Measurements from ENCODE around the gene MCM5.
"Not testable (repeated sequence)": the region's sequence is repeated elsewhere in the genome, so short reads cannot be mapped to it uniquely, and the experiment has no call there.

MCM5 gene

DNA sequence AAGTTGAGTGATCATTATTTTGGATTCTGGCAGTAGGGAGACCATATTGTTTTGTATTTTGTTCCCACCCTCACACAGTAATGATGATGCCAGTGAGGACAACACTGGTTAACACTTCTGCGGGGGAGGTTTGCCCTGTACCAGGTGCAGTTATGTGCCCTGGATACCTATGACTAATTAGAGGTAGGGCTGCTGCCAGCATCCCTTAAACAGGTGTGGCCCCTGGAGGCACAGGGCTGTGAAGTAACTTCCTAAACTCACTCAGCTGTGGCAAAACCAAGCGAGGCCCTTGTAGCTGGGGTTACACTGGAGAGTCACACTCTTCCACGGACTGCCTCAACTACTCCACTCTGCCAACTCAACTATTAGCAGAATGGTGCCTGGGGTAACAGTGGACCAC, 64.5 kb downstream of the MCM5 start:
- Histone ChIP-seq H3K9me3 (ENCODE audit: control insufficient read depth, insufficient read depth, low read depth, low read length) (no peaks in the 10 kb centered on the region), H3K4me1 (ENCODE audit: control insufficient read depth, insufficient read depth, low read length) (peaks cover 7% of the 10 kb centered on the region), H3K27me3 (ENCODE audit: control insufficient read depth, insufficient read depth, low read length) (no peaks in the 10 kb centered on the region), H3K9ac (ENCODE audit: low read length) (no peak overlapping the region), H3K36me3 (ENCODE audit: control insufficient read depth, insufficient read depth, low read length) (no peaks in the 10 kb centered on the region), H3K27ac (ENCODE audit: low read depth, low read length) (no peak overlapping the region), H3K4me3 (ENCODE audit: low read depth, low read length) (no peak overlapping the region)

GRCh38 chr22:35465109-35465701, 65.3 kb downstream of the MCM5 start:
- H3K36me3 ChIP-seq (ENCODE audit: control insufficient read depth, insufficient read depth, low read length), result no peaks in the 10 kb centered on the region

GRCh38 chr22:35467681-35468434, 67.9 kb downstream of the MCM5 start:
- Histone ChIP-seq H3K9ac (ENCODE audit: low read length) (no peak overlapping the region), H3K27ac (ENCODE audit: low read depth, low read length) (no peak overlapping the region), H3K9me3 (ENCODE audit: control insufficient read depth, insufficient read depth, low read depth, low read length) (peaks cover 16% of the 10 kb centered on the region), H3K36me3 (ENCODE audit: control insufficient read depth, insufficient read depth, low read length) (0 out of 2 replicates have a peak, but pooled peaks cover 3% of the 10 kb centered on the region), H3K27me3 (ENCODE audit: control insufficient read depth, insufficient read depth, low read length) (no peaks in the 10 kb centered on the region), H3K4me1 (ENCODE audit: control insufficient read depth, insufficient read depth, low read length) (peaks cover 7% of the 10 kb centered on the region), H3K4me3 (ENCODE audit: low read depth, low read length) (no peak overlapping the region)

More at GRCh38 chr22:35465109-35465701, 65.3 kb downstream of the MCM5 start:
- Histone ChIP-seq H3K4me1 (ENCODE audit: control insufficient read depth, insufficient read depth, low read length) (peaks cover 7% of the 10 kb centered on the region), H3K4me3 (ENCODE audit: low read depth, low read length) (no peak overlapping the region), H3K9me3 (ENCODE audit: control insufficient read depth, insufficient read depth, low read depth, low read length) (no peaks in the 10 kb centered on the region), H3K9ac (ENCODE audit: low read length) (no peak overlapping the region), H3K27ac (ENCODE audit: low read depth, low read length) (no peak overlapping the region), H3K27me3 (ENCODE audit: control insufficient read depth, insufficient read depth, low read length) (no peaks in the 10 kb centered on the region)

DNA sequence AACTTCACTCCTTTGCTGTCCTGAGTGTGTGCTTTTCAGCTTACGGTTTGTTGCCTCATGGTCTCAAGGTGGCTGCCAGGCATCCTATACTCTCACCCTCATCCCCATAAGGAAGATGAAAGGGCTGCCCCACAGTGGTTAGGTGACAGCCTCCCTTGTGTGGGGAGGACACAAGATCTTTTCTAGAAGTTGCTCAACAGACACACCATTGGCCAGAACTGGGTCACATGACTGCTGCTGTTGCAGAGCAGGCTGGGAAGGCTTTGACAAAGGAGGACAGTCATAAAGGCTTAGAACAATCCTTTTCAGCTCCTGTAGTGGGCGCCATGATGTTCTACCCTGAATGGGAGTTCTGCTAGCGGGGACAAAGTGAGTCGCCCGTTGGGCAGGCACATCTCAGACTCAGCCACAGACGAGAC, 71.0 kb downstream of the MCM5 start:
- 0 out of 2 replicates have a peak, but pooled peaks cover 3% of the 10 kb centered on the region for H3K36me3 ChIP-seq (ENCODE audit: control insufficient read depth, insufficient read depth, low read length)
- no peak overlapping the region for H3K9ac ChIP-seq (ENCODE audit: low read length)
- no peak overlapping the region for H3K4me3 ChIP-seq (ENCODE audit: low read depth, low read length)
- H3K9me3 ChIP-seq (ENCODE audit: control insufficient read depth, insufficient read depth, low read depth, low read length), result peaks cover 16% of the 10 kb centered on the region
- peaks cover 7% of the 10 kb centered on the region for H3K4me1 ChIP-seq (ENCODE audit: control insufficient read depth, insufficient read depth, low read length)
- H3K27ac ChIP-seq (ENCODE audit: low read depth, low read length), result no peak overlapping the region
- H3K27me3 ChIP-seq (ENCODE audit: control insufficient read depth, insufficient read depth, low read length), result no peaks in the 10 kb centered on the region

- H3K9me3 ChIP-seq (ENCODE audit: control insufficient read depth, insufficient read depth, low read depth, low read length), result peaks cover 16% of the 10 kb centered on the region
- not testable (repeated sequence) for H3K4me1 ChIP-seq (ENCODE audit: control insufficient read depth, insufficient read depth, low read length); H3K27me3 ChIP-seq (ENCODE audit: control insufficient read depth, insufficient read depth, low read length); H3K4me3 ChIP-seq (ENCODE audit: low read depth, low read length); H3K36me3 ChIP-seq (ENCODE audit: control insufficient read depth, insufficient read depth, low read length); H3K27ac ChIP-seq (ENCODE audit: low read depth, low read length); H3K9ac ChIP-seq (ENCODE audit: low read length)
Measured at GRCh38 chr22:35471566-35471965, 71.6 kb downstream of the MCM5 start.

- H3K27me3 ChIP-seq (ENCODE audit: control insufficient read depth, insufficient read depth, low read length), result no peaks in the 10 kb centered on the region
- no peak overlapping the region for H3K27ac ChIP-seq (ENCODE audit: low read depth, low read length)
- H3K36me3 ChIP-seq (ENCODE audit: control insufficient read depth, insufficient read depth, low read length), result 0 out of 2 replicates have a peak, but pooled peaks cover 3% of the 10 kb centered on the region
- H3K9ac ChIP-seq (ENCODE audit: low read length), result no peak overlapping the region
- H3K9me3 ChIP-seq (ENCODE audit: control insufficient read depth, insufficient read depth, low read depth, low read length), result peaks cover 16% of the 10 kb centered on the region
- peaks cover 7% of the 10 kb centered on the region for H3K4me1 ChIP-seq (ENCODE audit: control insufficient read depth, insufficient read depth, low read length)
- no peak overlapping the region for H3K4me3 ChIP-seq (ENCODE audit: low read depth, low read length)
Measured at GRCh38 chr22:35472488-35472887, 72.5 kb downstream of the MCM5 start.

DNA sequence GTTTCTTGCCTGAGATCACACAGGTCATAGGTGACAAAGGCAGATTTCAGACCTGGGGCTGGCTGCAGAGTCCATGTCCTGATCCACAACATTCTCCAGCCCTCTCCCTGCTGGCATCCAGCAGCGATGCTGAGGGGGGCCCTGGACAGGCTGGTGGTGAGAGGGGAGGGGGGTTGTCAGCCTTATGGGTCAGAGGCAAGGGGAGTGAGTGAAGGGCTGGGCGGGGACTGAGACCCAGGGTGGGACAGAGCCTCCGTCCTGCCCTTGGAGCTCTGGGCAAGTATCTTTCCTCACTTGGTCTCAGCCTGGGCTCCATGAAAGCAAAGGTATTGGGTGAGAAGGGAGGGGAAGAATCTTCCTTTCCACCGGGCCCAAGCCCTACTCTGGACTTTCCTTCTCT, 74.0 kb downstream of the MCM5 start:
- Histone ChIP-seq H3K9me3 (ENCODE audit: control insufficient read depth, insufficient read depth, low read depth, low read length) (peaks cover 16% of the 10 kb centered on the region), H3K27ac (ENCODE audit: low read depth, low read length) (no peak overlapping the region), H3K27me3 (ENCODE audit: control insufficient read depth, insufficient read depth, low read length) (no peaks in the 10 kb centered on the region), H3K4me3 (ENCODE audit: low read depth, low read length) (no peak overlapping the region), H3K4me1 (ENCODE audit: control insufficient read depth, insufficient read depth, low read length) (no peaks in the 10 kb centered on the region), H3K36me3 (ENCODE audit: control insufficient read depth, insufficient read depth, low read length) (0 out of 2 replicates have a peak, but pooled peaks cover 3% of the 10 kb centered on the region), H3K9ac (ENCODE audit: low read length) (no peak overlapping the region)
